ENCODE data around the gene COQ7. TPM values are rescaled to one million over a fixed set of nuclear protein-coding genes. Genes with fewer than 3 reads are reported as not detected.

COQ7 gene
- total RNA-seq, 1 experiment from 2014 or later, result 25.0 TPM

DNA sequence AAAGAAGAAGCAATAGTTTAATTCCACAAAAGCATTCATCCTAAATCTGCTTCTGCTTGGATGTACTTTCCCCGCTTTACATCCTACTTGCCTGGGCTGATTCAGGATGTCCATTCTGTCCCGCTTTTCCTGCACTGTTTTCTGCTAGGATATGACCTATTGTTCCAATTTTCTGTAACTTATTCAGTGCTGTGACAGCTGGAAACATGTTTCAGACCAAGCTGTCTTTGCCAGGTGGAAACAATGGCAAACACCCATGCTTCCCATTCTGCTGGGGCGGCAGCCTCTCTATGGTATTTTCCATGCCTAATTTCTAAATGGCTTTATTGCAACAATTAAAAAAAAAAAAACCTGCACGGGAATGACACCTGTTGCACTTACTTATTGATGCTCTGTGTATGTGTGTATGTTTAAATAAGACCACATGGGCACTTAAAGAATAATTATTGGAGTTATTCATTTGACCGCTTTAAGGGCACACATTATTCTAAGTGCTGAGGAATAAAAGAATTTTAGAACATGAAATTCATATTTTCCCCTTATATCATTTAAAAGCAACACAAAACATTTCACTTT, 21.0 kb downstream of the COQ7 start:
- Histone ChIP-seq H3K4me3 (ENCODE audit: low read length) (no peak overlapping the region), H3F3A (ENCODE audit: low read length, unreplicated experiment) (no peaks in the 10 kb centered on the region), H4K20me1 (ENCODE audit: low read length) (no peaks in the 10 kb centered on the region), H3K4me2 (ENCODE audit: low read length) (no peak overlapping the region), H3K4me1 (ENCODE audit: insufficient read depth, low read length) (peaks cover 28% of the 10 kb centered on the region), H3K9me2 (replicated peaks; ENCODE audit: low read length) (no peaks in the 10 kb centered on the region), H2AFZ (ENCODE audit: low read length) (no peak overlapping the region), H3K79me2 (ENCODE audit: low read length) (no peaks in the 10 kb centered on the region), H3K9ac (ENCODE audit: low read length) (no peak overlapping the region), H3K36me3 (ENCODE audit: low read depth, low read length) (no peaks in the 10 kb centered on the region), H3K27ac (ENCODE audit: low read length) (no peak overlapping the region), H3K9me3 (ENCODE audit: low read length) (no peaks in the 10 kb centered on the region), H3K27me3 (ENCODE audit: low read length) (no peaks in the 10 kb centered on the region)
- no peak for TF ChIP-seq EZH2phosphoT487 (IDR thresholded peaks at IDR 0.05; ENCODE audit: borderline replicate concordance, low read length)
- no peak for TF ChIP-seq EZH2 (IDR thresholded peaks at IDR 0.05; ENCODE audit: low read length, unreplicated experiment)
- TF ChIP-seq CTCF (conservative IDR thresholded peaks at IDR 0.05; ENCODE audit: low read depth, low read length), result no peak
- CTCF ChIA-PET, result no interaction called here
- intact Hi-C loops (cut with micrococcal nuclease), result loop anchor here (10.0 kb wide), 1 partner anchor 416 kb away; no protein-coding TSS in a partner anchor
- POLR2A ChIA-PET (ENCODE audit: unreplicated experiment), result no interaction called here
- ATAC-seq (no peak), DNase-seq (no peak)
- BruUV-seq (replicated peaks), result no TSS peak

- CTCF ChIA-PET, result no interaction called here
- DNase-seq (no peak), ATAC-seq (no peak)
- Histone ChIP-seq H2AFZ (ENCODE audit: low read length) (no peak overlapping the region), H3K36me3 (ENCODE audit: low read depth, low read length) (no peaks in the 10 kb centered on the region), H3K27me3 (ENCODE audit: low read length) (no peaks in the 10 kb centered on the region), H3K4me2 (ENCODE audit: low read length) (no peak overlapping the region), H3K9ac (ENCODE audit: low read length) (no peak overlapping the region), H3F3A (ENCODE audit: low read length, unreplicated experiment) (no peaks in the 10 kb centered on the region), H3K9me3 (ENCODE audit: low read length) (no peaks in the 10 kb centered on the region), H3K79me2 (ENCODE audit: low read length) (no peaks in the 10 kb centered on the region), H3K27ac (ENCODE audit: low read length) (no peak overlapping the region), H3K4me1 (ENCODE audit: insufficient read depth, low read length) (peaks cover 36% of the 10 kb centered on the region), H4K20me1 (ENCODE audit: low read length) (no peaks in the 10 kb centered on the region), H3K9me2 (replicated peaks; ENCODE audit: low read length) (no peaks in the 10 kb centered on the region), H3K4me3 (ENCODE audit: low read length) (no peak overlapping the region)
- intact Hi-C loops (cut with micrococcal nuclease), result loop anchor here (10.0 kb wide), 1 partner anchor 415 kb away; no protein-coding TSS in a partner anchor
- BruUV-seq (replicated peaks), result no TSS peak
- POLR2A ChIA-PET (ENCODE audit: unreplicated experiment), result no interaction called here
- no peak for TF ChIP-seq EZH2phosphoT487 (IDR thresholded peaks at IDR 0.05; ENCODE audit: borderline replicate concordance, low read length)
- no peak for TF ChIP-seq CTCF (conservative IDR thresholded peaks at IDR 0.05; ENCODE audit: low read depth, low read length)
- TF ChIP-seq EZH2 (IDR thresholded peaks at IDR 0.05; ENCODE audit: low read length, unreplicated experiment), result no peak
Observed at GRCh38 chr16:19089410-19089955, 22.1 kb downstream of the COQ7 start.

DNA sequence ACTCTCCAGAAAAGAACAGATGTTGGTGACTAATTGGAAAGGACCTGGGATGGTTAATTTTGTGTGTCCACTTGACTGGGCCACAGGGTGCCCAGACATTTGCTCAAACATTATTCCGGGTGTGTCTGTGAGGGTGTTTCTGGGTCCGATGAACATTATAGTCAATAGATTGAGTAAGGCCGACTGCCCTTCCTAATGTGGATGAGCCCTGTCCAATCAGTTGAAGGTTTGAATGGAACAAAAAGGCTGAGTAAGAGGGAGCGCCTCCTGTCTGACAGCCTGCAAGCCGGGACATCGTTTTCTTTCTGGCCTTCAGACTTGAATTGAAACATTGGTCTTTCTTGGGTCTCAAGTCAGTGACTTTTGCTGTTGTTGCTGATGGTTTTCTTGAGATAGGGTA, 23.5 kb downstream of the COQ7 start:
- H3K9ac ChIP-seq (ENCODE audit: low read length), result no peak overlapping the region
- no peak overlapping the region for H3K27ac ChIP-seq (ENCODE audit: low read length)
- ATAC-seq (no peak), DNase-seq (no peak)
- no peaks in the 10 kb centered on the region for H4K20me1 ChIP-seq (ENCODE audit: low read length)
- no peaks in the 10 kb centered on the region for H3K79me2 ChIP-seq (ENCODE audit: low read length)
- ChIA-PET CTCF (no interaction called here), POLR2A (ENCODE audit: unreplicated experiment) (no interaction called here)
- H3K4me3 ChIP-seq (ENCODE audit: low read length), result no peak overlapping the region
- no peaks in the 10 kb centered on the region for H3K9me3 ChIP-seq (ENCODE audit: low read length)
- H3K27me3 ChIP-seq (ENCODE audit: low read length), result no peaks in the 10 kb centered on the region
- TF ChIP-seq EZH2phosphoT487 (IDR thresholded peaks at IDR 0.05; ENCODE audit: borderline replicate concordance, low read length) (no peak), EZH2 (IDR thresholded peaks at IDR 0.05; ENCODE audit: low read length, unreplicated experiment) (no peak), CTCF (conservative IDR thresholded peaks at IDR 0.05; ENCODE audit: low read depth, low read length) (no peak)
- peaks cover 44% of the 10 kb centered on the region for H3K4me1 ChIP-seq (ENCODE audit: insufficient read depth, low read length)
- intact Hi-C loops (cut with micrococcal nuclease), result no loop called here
- H3K9me2 ChIP-seq (replicated peaks; ENCODE audit: low read length), result no peaks in the 10 kb centered on the region
- H3K4me2 ChIP-seq (ENCODE audit: low read length), result no peak overlapping the region
- BruUV-seq (replicated peaks), result no TSS peak
- no peak overlapping the region for H2AFZ ChIP-seq (ENCODE audit: low read length)
- no peaks in the 10 kb centered on the region for H3F3A ChIP-seq (ENCODE audit: low read length, unreplicated experiment)
- no peaks in the 10 kb centered on the region for H3K36me3 ChIP-seq (ENCODE audit: low read depth, low read length)
